ENCODE results near the gene METTL1. TPM values are rescaled to one million over a fixed set of nuclear protein-coding genes. Genes with fewer than 3 reads are reported as not detected.

The METTL1 gene
- total and polyA plus RNA-seq, 2 donors from 2014 or later: 23.4 to 69.4 TPM

DNA sequence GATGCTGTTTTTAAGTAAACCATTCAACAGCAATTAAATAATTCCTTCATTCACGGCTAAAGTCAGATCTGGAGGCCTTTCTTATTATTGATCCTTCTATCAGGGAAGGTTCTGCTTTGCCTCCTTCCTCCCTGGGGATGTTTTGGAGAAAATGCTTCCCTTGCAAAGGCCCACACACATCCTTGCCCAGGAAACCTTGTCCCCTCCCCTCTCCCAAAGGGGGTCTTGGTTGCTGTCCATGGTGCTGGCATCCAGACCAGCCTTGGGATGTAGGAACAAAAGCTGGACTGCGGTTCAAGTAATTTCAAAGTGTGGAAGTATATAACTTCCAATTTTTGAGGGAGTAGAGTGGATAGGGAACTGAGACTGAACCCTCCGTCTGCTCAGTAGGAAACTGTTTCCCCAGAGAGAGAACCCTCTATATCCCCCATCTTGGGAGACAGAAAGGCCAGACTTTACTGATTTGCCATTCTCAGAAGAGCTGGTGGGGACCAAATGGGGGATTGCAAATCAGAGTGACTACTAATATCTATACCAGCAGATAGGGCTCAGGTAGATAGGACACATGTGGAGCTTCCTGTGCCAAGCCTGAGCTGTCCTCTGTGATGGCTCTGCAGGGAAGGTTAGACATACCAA, 11.4 kb downstream of the METTL1 start:
- no peak for FAIRE-seq
- Histone ChIP-seq H3K27ac (ENCODE audit: low read depth in 2 of 2, low read length in 2 of 2) (no peak overlapping the region), H3K27me3 (ENCODE audit: control insufficient read depth, insufficient read depth, low read length) (peaks cover 15% of the 10 kb centered on the region), H3K36me3 (ENCODE audit: control insufficient read depth in 2 of 3, insufficient read depth in 3 of 3, low read length in 3 of 3) (peaks cover 4 to 5% (median 4%) of the 10 kb centered on the region in 3 donors), H3K4me3 (ENCODE audit: low read length in 3 of 3) (no peak overlapping the region), H3K9ac (ENCODE audit: low read length in 3 of 3) (no peak overlapping the region), H3K4me1 (ENCODE audit: control insufficient read depth in 2 of 3, insufficient read depth in 2 of 3, low read depth in 1 of 3, low read length in 3 of 3) (peaks cover 0 to 14% (median 10%) of the 10 kb centered on the region in 3 donors), H3K9me3 (ENCODE audit: control insufficient read depth in 2 of 3, insufficient read depth in 1 of 3, low read length in 3 of 3) (no peaks in the 10 kb centered on the region)
- DNase-seq: peak in 2 of 5 donors; percentile 42 to 63
- intact Hi-C loops (cut with DNase I): no loop called here
- TF ChIP-seq, protein P1, sequence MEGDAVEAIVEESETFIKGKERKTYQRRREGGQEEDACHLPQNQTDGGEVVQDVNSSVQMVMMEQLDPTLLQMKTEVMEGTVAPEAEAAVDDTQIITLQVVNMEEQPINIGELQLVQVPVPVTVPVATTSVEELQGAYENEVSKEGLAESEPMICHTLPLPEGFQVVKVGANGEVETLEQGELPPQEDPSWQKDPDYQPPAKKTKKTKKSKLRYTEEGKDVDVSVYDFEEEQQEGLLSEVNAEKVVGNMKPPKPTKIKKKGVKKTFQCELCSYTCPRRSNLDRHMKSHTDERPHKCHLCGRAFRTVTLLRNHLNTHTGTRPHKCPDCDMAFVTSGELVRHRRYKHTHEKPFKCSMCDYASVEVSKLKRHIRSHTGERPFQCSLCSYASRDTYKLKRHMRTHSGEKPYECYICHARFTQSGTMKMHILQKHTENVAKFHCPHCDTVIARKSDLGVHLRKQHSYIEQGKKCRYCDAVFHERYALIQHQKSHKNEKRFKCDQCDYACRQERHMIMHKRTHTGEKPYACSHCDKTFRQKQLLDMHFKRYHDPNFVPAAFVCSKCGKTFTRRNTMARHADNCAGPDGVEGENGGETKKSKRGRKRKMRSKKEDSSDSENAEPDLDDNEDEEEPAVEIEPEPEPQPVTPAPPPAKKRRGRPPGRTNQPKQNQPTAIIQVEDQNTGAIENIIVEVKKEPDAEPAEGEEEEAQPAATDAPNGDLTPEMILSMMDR (IDR thresholded peaks at IDR 0.05; ENCODE audit: borderline replicate concordance, extremely low read depth, insufficient read depth): no peak

DNA sequence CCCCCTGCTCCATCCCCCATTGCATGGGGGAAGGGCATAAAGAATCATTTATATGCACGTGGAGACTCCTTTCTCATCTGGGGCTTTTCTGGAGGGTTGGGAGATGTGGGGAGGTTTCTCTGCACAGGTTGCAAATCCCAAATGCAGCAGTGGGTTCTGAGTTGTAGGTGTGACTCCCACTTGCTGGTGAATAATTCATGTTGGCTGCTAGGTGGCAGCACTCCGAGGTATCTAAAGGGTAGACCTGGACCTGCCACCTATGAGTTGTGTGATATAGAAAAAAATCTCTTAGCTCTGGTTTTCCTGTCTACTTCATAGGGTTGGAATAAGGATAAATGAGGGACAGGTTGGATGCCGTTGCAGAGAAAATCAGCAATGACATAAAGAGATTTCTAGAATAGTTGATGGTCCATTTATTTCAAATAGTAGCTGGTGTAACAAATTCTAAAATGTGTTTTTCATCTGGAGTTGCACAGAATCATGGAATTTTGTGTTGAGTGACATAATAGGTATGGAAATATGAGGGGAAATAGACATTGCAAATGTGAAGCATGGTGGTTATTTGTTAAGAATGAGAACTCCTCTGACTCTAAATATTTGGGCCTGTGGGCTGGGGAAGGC, 12.4 kb downstream of the METTL1 start:
- FAIRE-seq: no peak

DNA sequence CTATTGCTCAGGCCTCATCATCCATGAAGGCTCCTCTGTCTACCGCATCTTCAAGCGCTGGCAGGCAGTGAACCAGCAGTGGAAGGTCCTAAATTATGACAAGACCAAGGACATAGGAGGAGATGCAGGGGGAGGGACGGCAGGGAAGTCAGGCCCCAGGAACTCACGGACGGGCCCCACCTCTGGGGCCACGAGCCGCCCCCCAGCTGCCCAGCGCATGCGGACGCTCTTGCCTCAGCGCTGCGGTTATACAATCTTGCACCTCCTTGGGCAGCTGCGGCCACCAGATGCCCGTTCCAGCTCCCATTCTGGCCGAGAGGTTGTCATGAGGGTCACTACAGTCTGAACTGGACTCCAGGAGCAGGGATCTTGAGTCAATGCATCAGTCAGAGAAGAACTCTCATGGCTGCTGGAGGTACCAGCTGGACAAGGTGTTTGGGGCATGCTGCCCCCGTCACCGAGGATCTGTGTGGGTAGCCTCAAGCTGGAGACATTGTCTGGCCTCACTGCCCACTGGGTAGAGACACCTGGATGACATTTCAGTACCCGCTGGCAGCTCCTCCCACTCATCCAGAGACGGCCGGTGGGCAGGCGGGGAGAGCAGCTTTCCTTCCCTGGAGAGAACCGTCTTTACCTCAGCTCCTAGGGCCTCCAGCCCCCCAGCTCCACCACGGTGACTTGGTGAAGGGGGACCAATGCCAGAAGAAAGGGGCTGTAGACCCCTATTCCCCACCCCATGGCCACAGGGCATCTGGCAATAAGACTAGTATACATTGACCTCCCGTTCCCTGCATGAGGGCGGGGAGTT, 13.1 kb downstream of the METTL1 start:
- Histone ChIP-seq H3K9ac (ENCODE audit: low read length in 3 of 3) (no peak overlapping the region), H3K27me3 (ENCODE audit: control insufficient read depth, insufficient read depth, low read length) (peaks cover 2% of the 10 kb centered on the region), H3K27ac (ENCODE audit: low read depth in 2 of 2, low read length in 2 of 2) (no peak overlapping the region), H3K4me1 (ENCODE audit: control insufficient read depth in 2 of 3, insufficient read depth in 2 of 3, low read depth in 1 of 3, low read length in 3 of 3) (peaks cover 0 to 9% (median 0%) of the 10 kb centered on the region in 3 donors), H3K9me3 (ENCODE audit: control insufficient read depth in 2 of 3, insufficient read depth in 1 of 3, low read length in 3 of 3) (no peaks in the 10 kb centered on the region), H3K36me3 (ENCODE audit: control insufficient read depth in 2 of 3, insufficient read depth in 3 of 3, low read length in 3 of 3) (peaks cover 4 to 5% (median 4%) of the 10 kb centered on the region in 3 donors), H3K4me3 (ENCODE audit: low read length in 3 of 3) (no peak overlapping the region)
- no peak for FAIRE-seq
- intact Hi-C loops (cut with DNase I): no loop called here
- TF ChIP-seq, protein P1 (IDR thresholded peaks at IDR 0.05; ENCODE audit: borderline replicate concordance, extremely low read depth, insufficient read depth): no peak
- DNase-seq: no peak

More for the DNA sequence above, 12.4 kb downstream of the METTL1 start:
- TF ChIP-seq, protein P1 (IDR thresholded peaks at IDR 0.05; ENCODE audit: borderline replicate concordance, extremely low read depth, insufficient read depth): peak; percentile 37
- no peak overlapping the region for H3K9ac ChIP-seq (ENCODE audit: low read length in 3 of 3)
- no peak overlapping the region for H3K27ac ChIP-seq (ENCODE audit: low read depth in 2 of 2, low read length in 2 of 2)
- DNase-seq: peak in 2 of 5 donors; percentile 24 to 46
- peaks cover 4 to 5% (median 4%) of the 10 kb centered on the region in 3 donors for H3K36me3 ChIP-seq (ENCODE audit: control insufficient read depth in 2 of 3, insufficient read depth in 3 of 3, low read length in 3 of 3)
- H3K4me3 ChIP-seq (ENCODE audit: low read length in 3 of 3): no peak overlapping the region
- no peaks in the 10 kb centered on the region for H3K9me3 ChIP-seq (ENCODE audit: control insufficient read depth in 2 of 3, insufficient read depth in 1 of 3, low read length in 3 of 3)
- intact Hi-C loops (cut with DNase I): no loop called here
- peaks cover 0 to 8% (median 4%) of the 10 kb centered on the region in 3 donors for H3K4me1 ChIP-seq (ENCODE audit: control insufficient read depth in 2 of 3, insufficient read depth in 2 of 3, low read depth in 1 of 3, low read length in 3 of 3)
- peaks cover 9% of the 10 kb centered on the region for H3K27me3 ChIP-seq (ENCODE audit: control insufficient read depth, insufficient read depth, low read length)
